Muscle of leg (tissue), 16 donors: Measurements from ENCODE around the gene GGT6. TPM values are rescaled to one million over a fixed set of nuclear protein-coding genes. Genes with fewer than 3 reads are reported as not detected.
A peak's percentile ranks its signal among the peaks of the same experiment; 100 is the strongest.
"Not testable (repeated sequence)": the region's sequence is repeated elsewhere in the genome, so short reads cannot be mapped to it uniquely, and the experiment has no call there.

Source experiments
- DNase-seq: peaks from one replicate; pipeline ENCODE4 v3.0.0; 2013
- H3K27ac ChIP-seq: one replicate; pipeline ENCODE4 v1.5.1; 2013; ENCODE audit warnings: mild to moderate bottlenecking, low read length, control low read depth
- H3K27me3 ChIP-seq: one replicate; pipeline ENCODE4 v1.6.1; 2013; ENCODE audit warnings: low read length; ENCODE audit not compliant: control insufficient read depth, insufficient read depth
- H3K36me3 ChIP-seq: one replicate; pipeline ENCODE4 v1.6.1; 2013; ENCODE audit warnings: low read length; ENCODE audit not compliant: control insufficient read depth, insufficient read depth
- H3K4me1 ChIP-seq: one replicate; pipeline ENCODE4 v1.6.1; 2013; ENCODE audit warnings: low read length; ENCODE audit not compliant: control insufficient read depth, insufficient read depth
- H3K4me3 ChIP-seq: one replicate; pipeline ENCODE4 v1.5.1; 2013; ENCODE audit warnings: low read length, control low read depth
- H3K9me3 ChIP-seq: replicated peaks from 2 replicates; pipeline ENCODE4 v1.6.1; 2013; ENCODE audit warnings: low read depth, low read length; ENCODE audit not compliant: control insufficient read depth
- WGBS: methylation state at CpG from one replicate; pipeline ENCODE4 v1.1.5; 2013; ENCODE audit warnings: missing lambda C conversion rate; ENCODE audit not compliant: insufficient coverage; 5-methylcytosine and 5-hydroxymethylcytosine counted together
- long read RNA-seq, 11 donors: transcript quantifications; one replicate each; lab custom pipeline, GENCODE V29; 2026
- polyA plus RNA-seq, 8 donors: library from polyadenylated mRNA; unstranded; fragments of 120-200 nt; gene quantifications; one replicate each; pipeline versions ENCODE4 v1.2.1 to v1.2.3, GENCODE V29; 2013; ENCODE audit warnings: inconsistent platforms in 1 of 8, low replicate concordance in 1 of 8; ENCODE audit not compliant: insufficient read length in 8 of 8, insufficient read depth in 1 of 8
- total RNA-seq: library from RNA; stranded (reverse); fragments of 120-200 nt; gene quantifications from one replicate; pipeline ENCODE4 v1.2.4, GENCODE V29; 2013

Gene GGT6
- total RNA-seq, result 0.04 TPM
- polyA plus RNA-seq, result 1 to 10 TPM in 1 of 8 donors, under 1 TPM in 7; 0.05 to 3.2 (median 0.15) TPM
- long read RNA-seq, donor 1, result 0 reads
- long read RNA-seq, donor 2, result 0 reads
- long read RNA-seq, donor 3, result 0 reads
- long read RNA-seq, donor 4, result 0 reads
- long read RNA-seq, donor 5, result 0 reads
- long read RNA-seq, donor 6, result 0 reads
- long read RNA-seq, donor 7, result 0 reads
- long read RNA-seq, donor 8, result 0 reads
- long read RNA-seq, donor 9, result 0 reads
- long read RNA-seq, donor 10, result 0 reads
- long read RNA-seq, donor 11, result 0 reads

- H3K27ac ChIP-seq, result no peak within 1 kb of the TSS
- H3K4me3 ChIP-seq, result no peak within 1 kb of the TSS
- DNase-seq, result no peak
- H3K9me3 ChIP-seq, result no peaks in the 10 kb centered on the region
- peaks cover 7% of the 10 kb centered on the region for H3K4me1 ChIP-seq
- WGBS, result 69% methylated on average over 12 of the region's 12 CpGs
- H3K36me3 ChIP-seq, result no peaks in the 10 kb centered on the region
- no peaks in the 10 kb centered on the region for H3K27me3 ChIP-seq
Measured at GRCh38 chr17:4560421-4560820, at the start of gene GGT6. GGT6 (minus strand) TSS chr17:4560577; CDS start chr17:4560521, 56 bp downstream.

GRCh38 chr17:4610162-4610561 lies 49.8 kb upstream of the GGT6 start:
- Histone ChIP-seq H3K36me3 (peaks cover 6% of the 10 kb centered on the region), H3K27ac (peak overlapping the region; percentile 56), H3K4me1 (peaks cover 45% of the 10 kb centered on the region), H3K4me3 (no peak overlapping the region), H3K9me3 (no peaks in the 10 kb centered on the region), H3K27me3 (no peaks in the 10 kb centered on the region)
- no peak for DNase-seq
- 85% methylated on average over 4 of the region's 5 CpGs for WGBS

GRCh38 chr17:4609761-4610160 lies 49.4 kb upstream of the GGT6 start:
- 30% methylated on average over 7 of the region's 7 CpGs for WGBS
- peak overlapping the region; percentile 56 for H3K27ac ChIP-seq
- peaks cover 49% of the 10 kb centered on the region for H3K4me1 ChIP-seq
- no peak overlapping the region for H3K4me3 ChIP-seq
- DNase-seq, result peak; percentile 33
- H3K36me3 ChIP-seq, result peaks cover 6% of the 10 kb centered on the region
- no peaks in the 10 kb centered on the region for H3K9me3 ChIP-seq
- H3K27me3 ChIP-seq, result no peaks in the 10 kb centered on the region

GRCh38 chr17:4607773-4608187 lies 47.4 kb upstream of the GGT6 start:
- peaks cover 6% of the 10 kb centered on the region for H3K36me3 ChIP-seq
- H3K27me3 ChIP-seq, result no peaks in the 10 kb centered on the region
- no peak overlapping the region for H3K4me3 ChIP-seq
- 0% methylated on average over 3 of the region's 9 CpGs for WGBS
- H3K27ac ChIP-seq, result peak overlapping the region; percentile 76
- DNase-seq, result peak; percentile 91
- H3K4me1 ChIP-seq, result peaks cover 67% of the 10 kb centered on the region
- H3K9me3 ChIP-seq, result no peaks in the 10 kb centered on the region

GRCh38 chr17:4607261-4607741 lies 46.9 kb upstream of the GGT6 start:
- peaks cover 8% of the 10 kb centered on the region for H3K36me3 ChIP-seq
- H3K27me3 ChIP-seq, result no peaks in the 10 kb centered on the region
- H3K9me3 ChIP-seq, result no peaks in the 10 kb centered on the region
- peak overlapping the region; percentile 76 for H3K27ac ChIP-seq
- DNase-seq, result peak; percentile 46
- WGBS, result 55% methylated on average over 25 of the region's 25 CpGs
- no peak overlapping the region for H3K4me3 ChIP-seq
- peaks cover 70% of the 10 kb centered on the region for H3K4me1 ChIP-seq

- H3K36me3 ChIP-seq, result peaks cover 8% of the 10 kb centered on the region
- no peaks in the 10 kb centered on the region for H3K27me3 ChIP-seq
- WGBS, result 72% methylated on average over 4 of the region's 12 CpGs
- H3K27ac ChIP-seq, result peak overlapping the region; percentile 85
- H3K4me3 ChIP-seq, result no peak overlapping the region
- H3K9me3 ChIP-seq, result no peaks in the 10 kb centered on the region
- peaks cover 80% of the 10 kb centered on the region for H3K4me1 ChIP-seq
- peak; percentile 54 for DNase-seq
Measured at GRCh38 chr17:4605826-4606225, 45.4 kb upstream of the GGT6 start.

GRCh38 chr17:4604736-4605135 lies 44.4 kb upstream of the GGT6 start:
- WGBS, result 91% methylated on average over 8 of the region's 11 CpGs
- H3K4me3 ChIP-seq, H3K27me3 ChIP-seq, H3K36me3 ChIP-seq, H3K9me3 ChIP-seq, DNase-seq: not testable (repeated sequence)
- Histone ChIP-seq H3K27ac (peak overlapping the region; percentile 85), H3K4me1 (peaks cover 82% of the 10 kb centered on the region)

- Histone ChIP-seq H3K36me3 (peaks cover 8% of the 10 kb centered on the region), H3K27ac (peak overlapping the region; percentile 85), H3K4me3 (no peak overlapping the region), H3K27me3 (no peaks in the 10 kb centered on the region), H3K9me3 (no peaks in the 10 kb centered on the region), H3K4me1 (peaks cover 84% of the 10 kb centered on the region)
- WGBS, result 48% methylated on average over 15 of the region's 18 CpGs
- DNase-seq, result peak; percentile 89
Measured at GRCh38 chr17:4604111-4604644, 43.8 kb upstream of the GGT6 start.

GRCh38 chr17:4602041-4602440 lies 41.7 kb upstream of the GGT6 start:
- 90% methylated on average over 2 of the region's 5 CpGs for WGBS
- peak; percentile 35 for DNase-seq

GRCh38 chr17:4601326-4601725 lies 40.9 kb upstream of the GGT6 start:
- Histone ChIP-seq H3K27me3 (peaks cover 5% of the 10 kb centered on the region), H3K27ac (peak overlapping the region; percentile 89), H3K4me1 (peaks cover 77% of the 10 kb centered on the region), H3K9me3 (no peaks in the 10 kb centered on the region), H3K36me3 (peaks cover 15% of the 10 kb centered on the region), H3K4me3 (no peak overlapping the region)
- no peak for DNase-seq
- WGBS, result 85% methylated on average over 4 of the region's 4 CpGs

More at GRCh38 chr17:4602041-4602440, 41.7 kb upstream of the GGT6 start:
- Histone ChIP-seq H3K4me3 (no peak overlapping the region), H3K9me3 (no peaks in the 10 kb centered on the region), H3K27me3 (peaks cover 5% of the 10 kb centered on the region), H3K4me1 (peaks cover 82% of the 10 kb centered on the region), H3K36me3 (peaks cover 10% of the 10 kb centered on the region), H3K27ac (no peak overlapping the region)
